Adrenal gland (tissue), 12 donors: ENCODE measurements around the gene UBE2G2. TPM values are rescaled to one million over a fixed set of nuclear protein-coding genes. Genes with fewer than 3 reads are reported as not detected.

Source experiments
- DNase-seq, 7 donors: peaks; one replicate each; pipeline ENCODE4 v3.0.0-alpha.2; 2019 to 2020
- H3K27ac ChIP-seq, 5 donors: fragments of 200-600 bp; sonication (generic) in 4 of 5; 1 replicate in 3 of 5; 2 replicates in 2 of 5; pipeline versions ENCODE4 v1.5.1 to v1.8.0; 2016 to 2020; ENCODE audit warnings: mild to moderate bottlenecking in 1 of 5
- H3K27me3 ChIP-seq: fragments of 200-600 bp; 2 replicates; pipeline ENCODE4 v1.8.0; 2021
- H3K36me3 ChIP-seq, 2 donors: fragments of 200-600 bp; replicated peaks in 1 of 2; 1 replicate in 1 of 2; 2 replicates in 1 of 2; pipeline versions ENCODE4 v1.5.1 to v1.8.0; 2018 to 2022
- H3K4me1 ChIP-seq, 2 donors: fragments of 200-600 bp; replicated peaks in 1 of 2; 1 replicate in 1 of 2; 2 replicates in 1 of 2; pipeline versions ENCODE4 v1.5.1 to v1.8.0; 2018 to 2021
- H3K4me3 ChIP-seq, 4 donors: fragments of 200-600 bp; sonication (generic) in 3 of 4; one replicate each; pipeline ENCODE4 v1.5.1; 2016 to 2018
- H3K9me3 ChIP-seq, 3 donors: fragments of 200-600 bp; sonication (generic) in 1 of 3; replicated peaks in 1 of 3; 1 replicate in 2 of 3; 2 replicates in 1 of 3; pipeline versions ENCODE4 v1.5.1 to v1.8.0; 2016 to 2021
- POLR2A ChIP-seq, 2 donors: fragments of 450-650 bp; IDR thresholded peaks; one replicate each; pipeline ENCODE4 v1.6.1; 2017; ENCODE audit warnings: antibody characterized with exemption in 2 of 2, mild to moderate bottlenecking in 2 of 2, moderate library complexity in 1 of 2
- WGBS, 4 donors: extraction: QIAGEN DNeasy Blood & Tissue Kit in 2 of 4; methylation state at CpG; one replicate each; pipeline versions ENCODE4 v1.1.5 to v1.1.7; 2013 to 2017; 5-methylcytosine and 5-hydroxymethylcytosine counted together
- intact Hi-C, 2 donors: fragments of 100-400 bp; cut with DNase I; formaldehyde crosslinking; loops; one replicate each; pipeline versions ENCODE4 v1.14.1 to v1.15.0; 2022 to 2023
- polyA plus RNA-seq, 3 donors: library from polyadenylated mRNA; stranded (reverse); fragments of 200-250 nt in 2 of 3; fragments of 350-450 nt in 1 of 3; fragmentation: Illumina TruSeq in 1 of 3; extraction: RNeasy Lipid Tissue Mini Kit (QIAGEN cat#74804) in 1 of 3; gene quantifications; one replicate each; pipeline ENCODE4 v1.2.3, GENCODE V29; 2013 to 2014
- total RNA-seq, 9 donors: library from RNA; depleted of rRNA in 4 of 9; stranded (reverse); fragments of >200 nt in 4 of 9; fragments of 120-200 nt in 1 of 9; fragmentation: NEBNext Ultra II Directional in 1 of 9; extraction: Animal tissue kit (Norgen Biotek cat#: 25700) in 1 of 9; gene quantifications; one replicate each; pipeline versions ENCODE4 v1.1.0 to v1.2.4, GENCODE V29; 2013 to 2023
- TF ChIP-seq, protein P1 (sequence below), 6 experiments: fragments of 450-650 bp in 4 of 6; fragments of 200-600 bp in 2 of 6; sonication (generic) in 1 of 6; IDR thresholded peaks; 1 replicate in 5 of 6; 2 replicates in 1 of 6; pipeline versions ENCODE4 v1.5.1 to v1.8.0; 2016 to 2021; ENCODE audit warnings: antibody characterized with exemption in 6 of 6, mild to moderate bottlenecking in 2 of 6, moderate library complexity in 1 of 6
- donor health status: healthy with polysubstance abuse.
- donor health status: Bipolar disorder and iron deficiency.
- donor health status: DM: yes; HTN: yes; CAD: no.
- donor health status: DM: no; HTN: no; CAD: no.
- donor health status: DM: no; HTN: no; CAD: no.
- donor health status: DM: yes; HTN: yes; CAD: no.

UBE2G2 gene
- total and polyA plus RNA-seq, 12 donors: 44.8 to 99.9 (median 72.6) TPM

DNA sequence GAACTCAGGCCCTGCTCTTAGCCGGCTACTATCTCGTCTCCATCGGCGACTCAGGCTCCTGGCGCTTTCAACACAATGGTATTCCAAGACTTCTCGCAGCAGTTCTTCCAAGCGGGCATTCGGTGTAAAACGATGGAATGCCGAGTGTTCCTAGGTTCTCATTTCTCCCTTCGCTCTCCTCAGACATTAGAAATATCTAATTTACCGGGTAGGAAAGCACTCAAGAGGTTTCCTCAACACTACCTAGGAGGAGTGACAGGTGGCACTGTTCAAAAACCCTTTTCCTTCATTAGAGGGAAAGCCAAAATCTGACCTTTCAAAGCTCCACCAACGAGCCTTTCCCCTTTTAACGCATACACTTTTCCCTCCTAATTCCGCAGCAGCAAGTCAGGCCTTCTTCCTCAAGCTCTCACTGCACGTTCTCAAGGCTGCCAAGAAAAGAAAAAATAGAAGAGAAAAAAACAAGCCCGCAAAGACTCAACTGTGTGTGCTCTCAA, 601 bp downstream of the UBE2G2 start:
- peaks cover 11 to 23% of the 10 kb centered on the region in 2 donors for H3K4me1 ChIP-seq
- DNase-seq: peak in 1 of 7 donors; percentile 18
- intact Hi-C loops: no loop called here
- 1 to 4% (median 2%) methylated on average over 17 of the region's 17 CpGs for WGBS, 4 donors
- H3K27ac ChIP-seq: peak overlapping the region in 4 of 5 donors; percentile 38 to 67 (median 60)
- peak overlapping the region in 3 of 4 donors; percentile 72 to 90 (median 81) for H3K4me3 ChIP-seq
- peaks cover 0 to 14% of the 10 kb centered on the region in 2 donors for H3K36me3 ChIP-seq
- H3K9me3 ChIP-seq: no peaks in the 10 kb centered on the region
- TF ChIP-seq, protein P1, sequence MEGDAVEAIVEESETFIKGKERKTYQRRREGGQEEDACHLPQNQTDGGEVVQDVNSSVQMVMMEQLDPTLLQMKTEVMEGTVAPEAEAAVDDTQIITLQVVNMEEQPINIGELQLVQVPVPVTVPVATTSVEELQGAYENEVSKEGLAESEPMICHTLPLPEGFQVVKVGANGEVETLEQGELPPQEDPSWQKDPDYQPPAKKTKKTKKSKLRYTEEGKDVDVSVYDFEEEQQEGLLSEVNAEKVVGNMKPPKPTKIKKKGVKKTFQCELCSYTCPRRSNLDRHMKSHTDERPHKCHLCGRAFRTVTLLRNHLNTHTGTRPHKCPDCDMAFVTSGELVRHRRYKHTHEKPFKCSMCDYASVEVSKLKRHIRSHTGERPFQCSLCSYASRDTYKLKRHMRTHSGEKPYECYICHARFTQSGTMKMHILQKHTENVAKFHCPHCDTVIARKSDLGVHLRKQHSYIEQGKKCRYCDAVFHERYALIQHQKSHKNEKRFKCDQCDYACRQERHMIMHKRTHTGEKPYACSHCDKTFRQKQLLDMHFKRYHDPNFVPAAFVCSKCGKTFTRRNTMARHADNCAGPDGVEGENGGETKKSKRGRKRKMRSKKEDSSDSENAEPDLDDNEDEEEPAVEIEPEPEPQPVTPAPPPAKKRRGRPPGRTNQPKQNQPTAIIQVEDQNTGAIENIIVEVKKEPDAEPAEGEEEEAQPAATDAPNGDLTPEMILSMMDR (IDR thresholded peaks at IDR 0.05): peak in 5 of 6 experiments; percentile 7 to 43 (median 34)
- TF ChIP-seq POLR2A (IDR thresholded peaks at IDR 0.05): no peak
- H3K27me3 ChIP-seq: no peaks in the 10 kb centered on the region

DNA sequence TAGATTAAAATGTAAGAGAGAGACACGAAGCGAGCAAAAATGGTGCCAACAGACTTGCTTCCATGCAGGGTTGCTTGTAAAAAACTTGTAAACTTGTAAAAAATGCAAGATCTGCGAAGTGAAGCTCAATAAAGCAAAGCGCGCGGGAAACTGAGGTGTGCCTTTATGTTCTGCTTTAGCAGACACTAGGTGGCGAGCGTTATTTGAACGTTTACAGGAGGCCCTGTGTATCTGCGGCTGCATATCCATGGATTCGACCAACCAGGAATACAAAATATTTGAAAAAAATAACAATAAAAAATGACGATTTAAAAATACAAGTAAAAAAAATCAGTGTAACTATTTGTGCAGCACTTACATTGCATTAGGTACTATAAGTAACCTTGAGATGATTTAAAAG, 1.5 kb downstream of the UBE2G2 start:
- intact Hi-C loops: no loop called here
- H3K4me3 ChIP-seq: no peak overlapping the region
- 55 to 60% (median 58%) methylated on average over 12 of the region's 12 CpGs for WGBS, 4 donors
- no peak overlapping the region for H3K27ac ChIP-seq
- no peaks in the 10 kb centered on the region for H3K9me3 ChIP-seq
- no peak for TF ChIP-seq POLR2A (IDR thresholded peaks at IDR 0.05)
- TF ChIP-seq, protein P1 (IDR thresholded peaks at IDR 0.05): peak in 3 of 6 experiments; percentile 4 to 29 (median 10)
- DNase-seq: no peak
- H3K4me1 ChIP-seq: peaks cover 11 to 23% of the 10 kb centered on the region in 2 donors
- no peaks in the 10 kb centered on the region for H3K27me3 ChIP-seq
- H3K36me3 ChIP-seq: peaks cover 0 to 5% of the 10 kb centered on the region in 2 donors

DNA sequence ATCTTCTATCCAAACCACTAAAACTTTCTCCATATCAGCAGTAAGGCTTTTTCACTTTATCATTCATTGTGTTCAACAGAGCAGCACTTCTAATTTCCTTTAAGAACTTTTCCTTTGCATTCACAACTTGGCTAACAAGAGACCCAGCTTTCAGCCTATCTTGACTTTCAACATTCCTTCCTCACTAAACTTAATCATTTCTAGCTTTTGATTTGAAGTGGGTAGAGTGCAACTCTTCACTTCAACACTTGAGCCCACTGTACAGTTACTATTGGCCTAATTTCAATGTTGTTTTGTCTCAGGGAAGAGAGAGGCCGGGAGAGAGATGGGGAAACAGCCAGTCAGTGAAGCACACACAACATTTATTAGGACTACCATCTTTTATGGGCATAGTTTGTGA, 2.0 kb downstream of the UBE2G2 start:
- intact Hi-C loops: no loop called here
- TF ChIP-seq, protein P1 (IDR thresholded peaks at IDR 0.05): no peak
- TF ChIP-seq POLR2A (IDR thresholded peaks at IDR 0.05): no peak
- 68 to 88% (median 80%) methylated on average over 1 of the region's 1 CpG for WGBS, 4 donors

DNA sequence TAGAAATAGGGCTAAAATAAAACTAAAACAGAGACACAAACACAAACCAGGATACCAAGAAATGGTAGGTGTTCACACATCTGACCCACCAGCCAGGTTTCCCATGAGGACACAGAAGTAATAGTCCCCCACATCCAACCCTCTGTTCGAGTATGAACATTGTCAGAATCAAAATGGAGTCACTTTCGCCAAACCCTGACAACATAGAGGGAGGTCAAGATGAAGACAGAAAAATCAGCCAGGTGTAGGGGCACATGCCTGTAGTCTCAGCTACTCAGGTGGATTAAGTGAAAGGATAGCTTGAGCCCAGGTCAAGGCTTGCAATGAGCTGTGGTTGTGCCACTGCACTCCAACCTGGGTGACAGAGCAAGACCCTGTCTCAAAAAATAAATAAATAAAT, 3.8 kb downstream of the UBE2G2 start:
- intact Hi-C loops: no loop called here
- Histone ChIP-seq H3K9me3 (no peaks in the 10 kb centered on the region), H3K4me1 (peaks cover 11 to 32% of the 10 kb centered on the region in 2 donors)

More for the DNA sequence above, 2.0 kb downstream of the UBE2G2 start:
- Histone ChIP-seq H3K27ac (no peak overlapping the region), H3K4me1 (peaks cover 11 to 23% of the 10 kb centered on the region in 2 donors), H3K9me3 (no peaks in the 10 kb centered on the region), H3K27me3 (no peaks in the 10 kb centered on the region), H3K36me3 (peaks cover 0 to under 1% of the 10 kb centered on the region in 2 donors), H3K4me3 (no peak overlapping the region)
- no peak for DNase-seq

More for the DNA sequence above, 3.8 kb downstream of the UBE2G2 start:
- no peak overlapping the region for H3K27ac ChIP-seq
- H3K36me3 ChIP-seq: no peaks in the 10 kb centered on the region
- 91 to 100% (median 98%) methylated on average over 2 of the region's 2 CpGs for WGBS, 4 donors
- H3K4me3 ChIP-seq: no peak overlapping the region
- no peak for TF ChIP-seq POLR2A (IDR thresholded peaks at IDR 0.05)
- TF ChIP-seq, protein P1 (IDR thresholded peaks at IDR 0.05): no peak
- no peaks in the 10 kb centered on the region for H3K27me3 ChIP-seq
- DNase-seq: peak in 1 of 7 donors; percentile 34
